Right forelimb (tissue), 1 donor: ENCODE data around the gene ADAMTS12.
"Not testable (repeated sequence)": the region's sequence is repeated elsewhere in the genome, so short reads cannot be mapped to it uniquely, and the experiment has no call there.

Experiments
- DNase-seq: peaks from one replicate; pipeline ENCODE4 v3.0.0-alpha.2; 2018

The ADAMTS12 gene

GRCh38 chr5:33515366-33515765 lies 376.4 kb downstream of the ADAMTS12 start:
- DNase-seq, result not testable (repeated sequence)

DNA sequence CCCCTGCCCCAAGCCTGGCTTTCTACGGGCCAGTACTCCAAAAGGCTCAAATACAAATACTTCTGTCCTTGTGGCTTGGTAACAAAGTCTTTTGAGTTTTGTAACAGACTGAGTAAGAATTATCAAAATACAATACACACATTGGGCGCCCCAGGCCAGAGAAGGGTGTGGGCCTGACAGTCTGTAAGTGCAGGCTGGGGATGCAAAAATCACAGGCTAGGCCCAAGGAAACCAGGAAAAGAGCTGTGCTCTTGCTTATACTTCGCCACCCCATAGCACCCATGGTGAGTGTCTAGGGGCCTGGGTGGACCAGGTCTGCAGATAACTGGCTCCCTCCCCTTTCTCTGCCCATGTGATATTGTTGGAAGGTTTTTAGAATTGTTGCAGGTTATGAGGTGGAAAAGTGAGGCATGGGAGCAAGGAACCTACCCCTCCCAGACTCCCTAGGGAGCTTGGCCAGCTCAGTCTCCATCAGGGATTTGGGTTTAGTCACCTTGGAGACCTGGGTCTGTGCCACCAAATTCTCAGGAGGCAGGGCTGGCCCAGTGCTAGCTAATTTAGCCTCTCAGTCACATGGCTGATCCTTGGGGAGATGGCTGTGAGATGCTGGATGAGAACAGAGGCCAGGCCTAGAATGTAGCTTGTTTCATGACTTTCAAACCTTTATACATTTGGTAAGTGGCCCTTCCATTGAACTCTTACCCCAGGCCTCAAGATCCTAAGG lies 378.2 kb downstream of the ADAMTS12 start:
- DNase-seq, result no peak

- DNase-seq, result no peak
These were observed 382.8 kb downstream of the ADAMTS12 start for GRCh38 chr5:33509036-33509435.

GRCh38 chr5:33507426-33507825 lies 384.4 kb downstream of the ADAMTS12 start:
- DNase-seq, result no peak

DNA sequence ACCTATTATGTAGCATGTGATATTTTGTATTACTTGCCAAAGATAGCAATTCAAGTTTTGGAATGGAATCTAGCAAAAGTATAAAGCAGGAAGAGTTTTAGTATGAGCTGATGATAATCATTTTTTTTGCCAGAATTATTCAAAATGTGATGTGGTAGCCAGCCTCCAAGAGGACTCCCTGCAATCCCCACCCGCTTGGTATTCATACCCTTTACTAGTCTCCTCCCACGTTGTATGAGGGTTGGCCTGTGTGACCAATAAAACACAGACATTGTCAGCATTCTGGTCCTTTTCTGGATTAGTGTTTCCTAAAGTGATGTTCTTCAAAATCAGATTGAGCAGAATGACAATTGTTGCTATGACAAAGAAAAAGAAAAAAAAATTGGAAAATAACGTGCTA lies 387.2 kb downstream of the ADAMTS12 start:
- DNase-seq, result no peak

GRCh38 chr5:33501899-33502298 lies 389.9 kb downstream of the ADAMTS12 start:
- DNase-seq, result no peak

GRCh38 chr5:33501260-33501659 lies 390.5 kb downstream of the ADAMTS12 start:
- no peak for DNase-seq

DNA sequence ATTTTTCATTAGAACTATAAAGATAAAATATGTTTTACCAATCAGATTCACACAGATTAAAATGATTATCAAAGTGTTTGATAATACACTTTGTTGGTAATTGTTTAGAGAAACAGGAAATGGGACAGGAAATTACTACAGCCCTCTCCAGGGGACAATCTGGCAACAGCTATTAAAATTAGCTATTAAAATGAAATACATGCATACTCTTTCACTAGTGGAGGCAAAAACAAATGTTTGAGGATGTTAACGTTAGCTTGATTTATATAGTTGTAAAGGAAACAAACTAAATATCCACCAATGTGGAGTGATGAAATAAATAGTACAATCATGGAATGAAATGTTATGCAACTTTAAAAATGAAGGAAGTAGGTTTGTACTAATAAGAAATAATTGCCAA lies 397.3 kb downstream of the ADAMTS12 start:
- DNase-seq, result no peak

DNA sequence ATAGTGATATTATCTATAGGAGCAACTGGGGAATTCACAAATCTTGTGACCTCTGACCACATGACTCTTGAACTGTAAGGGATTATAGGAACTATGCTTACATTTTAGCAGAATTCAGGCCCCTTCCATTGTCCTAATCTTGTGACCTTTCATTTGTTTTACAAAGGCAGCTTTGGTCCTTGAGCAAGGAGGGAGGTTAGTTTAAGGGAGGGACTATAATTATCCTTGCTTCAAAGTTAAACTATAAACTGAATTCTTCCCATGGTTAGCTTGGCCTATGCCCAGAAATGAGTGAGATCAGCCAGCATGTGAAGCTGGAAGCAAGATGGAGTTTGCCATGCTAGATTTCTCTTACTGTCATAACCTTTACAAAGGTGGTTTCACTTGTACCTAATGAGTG lies 399.8 kb downstream of the ADAMTS12 start:
- no peak for DNase-seq

GRCh38 chr5:33490071-33490665 lies 401.6 kb downstream of the ADAMTS12 start:
- no peak for DNase-seq

- no peak for DNase-seq
These were observed 402.2 kb downstream of the ADAMTS12 start for GRCh38 chr5:33489481-33490067.

GRCh38 chr5:33488558-33489355 lies 403.0 kb downstream of the ADAMTS12 start:
- no peak for DNase-seq

GRCh38 chr5:33487236-33487635 lies 404.6 kb downstream of the ADAMTS12 start:
- DNase-seq, result no peak

DNA sequence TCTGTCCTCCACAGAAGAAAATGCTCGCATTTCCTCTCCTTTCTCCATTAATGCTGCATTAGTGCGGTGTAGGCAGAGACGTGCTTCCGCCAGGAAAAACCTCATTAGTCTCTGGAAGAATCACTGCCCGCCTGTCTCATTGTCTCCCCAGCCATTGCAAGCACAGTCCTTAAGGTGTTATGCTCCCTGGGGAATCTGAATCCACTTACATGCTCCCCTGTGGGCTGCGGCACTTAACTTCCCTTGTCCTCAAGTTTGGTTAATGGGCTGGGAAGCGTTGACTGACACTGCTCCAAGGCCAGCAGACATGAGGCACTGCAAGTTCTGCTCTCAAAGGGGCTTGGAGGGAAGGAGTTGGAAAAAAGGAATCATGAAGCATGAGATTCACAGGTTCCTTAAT lies 409.5 kb downstream of the ADAMTS12 start:
- DNase-seq, result no peak

DNA sequence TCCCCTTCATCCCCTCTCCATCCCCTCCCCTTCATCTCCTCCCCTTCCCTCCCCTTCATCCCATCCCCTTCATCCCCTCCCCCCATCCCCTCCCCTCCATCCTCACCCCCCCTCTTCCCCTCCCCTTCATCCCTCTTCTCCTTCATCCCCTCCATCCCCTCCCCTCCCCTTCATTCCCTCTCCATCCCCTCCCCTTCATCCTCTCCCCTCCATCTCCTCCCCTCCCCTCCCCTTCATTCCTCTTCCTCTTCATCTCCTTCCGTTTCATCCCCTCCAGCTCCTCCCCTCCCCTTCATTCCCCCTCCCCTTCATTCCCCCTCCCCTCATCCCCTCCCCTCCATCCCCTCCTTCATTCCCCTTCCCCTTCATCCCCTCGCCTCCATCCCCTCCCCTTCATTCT lies 410.9 kb downstream of the ADAMTS12 start:
- DNase-seq, result no peak

DNA sequence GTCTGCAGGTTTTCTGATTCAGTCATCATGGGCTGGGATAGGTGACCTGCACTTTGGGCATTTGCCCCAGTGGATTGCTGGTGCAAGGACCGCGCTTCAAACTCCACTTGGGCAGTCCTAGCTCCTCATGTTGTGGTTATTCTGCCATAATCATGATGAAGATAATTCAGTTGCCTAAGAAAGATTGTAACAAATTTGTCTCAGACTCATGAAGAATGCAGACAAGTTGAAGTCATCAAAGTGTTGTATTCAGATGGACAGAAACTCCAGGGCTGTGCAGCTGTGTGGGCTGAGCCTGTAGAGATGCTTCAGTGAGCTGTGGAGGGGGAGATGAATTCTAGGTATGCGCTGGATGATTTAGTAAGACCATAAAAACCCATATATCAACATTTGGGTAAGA lies 412.5 kb downstream of the ADAMTS12 start:
- no peak for DNase-seq

DNA sequence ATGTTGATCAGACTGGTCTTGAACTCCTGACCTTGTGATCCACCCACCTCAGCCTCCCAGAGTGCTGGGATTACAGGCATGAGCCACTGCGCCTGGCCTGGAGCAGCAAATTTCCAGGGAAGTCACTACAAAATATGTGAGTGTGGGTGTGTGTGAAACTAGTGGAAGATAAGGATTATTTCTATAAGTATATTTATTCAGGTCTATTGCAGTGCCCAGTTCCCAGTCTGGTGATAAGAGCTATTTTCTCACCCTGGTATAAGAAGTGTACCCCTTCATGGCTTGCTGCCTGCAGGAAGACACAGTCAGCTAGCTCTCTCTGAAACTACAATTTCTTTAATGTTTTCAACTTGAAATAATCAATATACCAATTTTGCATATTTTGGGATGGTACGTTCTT lies 414.0 kb downstream of the ADAMTS12 start:
- DNase-seq, result no peak

DNA sequence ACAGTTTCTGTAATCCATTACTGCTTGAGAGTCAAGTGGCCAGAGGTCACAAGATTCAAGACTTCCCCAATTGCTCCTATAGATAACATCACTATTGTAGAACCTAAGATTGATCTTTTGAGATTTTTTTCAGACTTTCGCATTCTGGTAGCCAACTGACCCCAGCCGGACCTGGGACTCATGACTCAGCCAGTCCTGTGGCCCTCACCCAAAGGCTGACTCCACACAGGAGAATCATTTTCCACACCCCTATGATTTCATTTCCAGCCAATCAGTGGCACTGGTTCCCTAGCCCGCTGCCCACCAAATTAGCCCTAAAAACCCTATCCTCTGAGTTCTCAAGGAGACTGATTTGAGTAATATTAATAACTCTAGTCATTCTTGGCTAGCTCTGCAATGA lies 414.8 kb downstream of the ADAMTS12 start:
- no peak for DNase-seq

DNA sequence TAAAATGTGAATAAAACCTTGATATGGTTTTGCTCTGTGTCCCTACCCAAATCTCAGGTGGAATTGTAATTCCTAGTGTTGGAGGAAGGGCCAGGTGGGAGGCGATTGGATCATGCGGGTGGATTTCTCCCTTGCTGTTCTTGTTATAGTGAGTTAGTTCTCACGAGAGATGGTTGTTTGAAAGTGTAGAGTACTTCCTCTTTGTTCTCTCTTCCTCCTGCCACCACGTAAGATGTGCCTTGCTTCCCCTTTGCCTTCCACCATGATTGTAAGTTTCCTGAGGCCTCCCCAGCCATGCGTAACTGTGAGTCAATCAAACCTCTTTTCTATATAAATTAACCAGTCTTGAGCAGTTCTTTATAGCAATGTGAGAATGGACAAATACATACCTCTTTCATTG lies 416.1 kb downstream of the ADAMTS12 start:
- no peak for DNase-seq

GRCh38 chr5:33474931-33475499 lies 416.8 kb downstream of the ADAMTS12 start:
- no peak for DNase-seq

DNA sequence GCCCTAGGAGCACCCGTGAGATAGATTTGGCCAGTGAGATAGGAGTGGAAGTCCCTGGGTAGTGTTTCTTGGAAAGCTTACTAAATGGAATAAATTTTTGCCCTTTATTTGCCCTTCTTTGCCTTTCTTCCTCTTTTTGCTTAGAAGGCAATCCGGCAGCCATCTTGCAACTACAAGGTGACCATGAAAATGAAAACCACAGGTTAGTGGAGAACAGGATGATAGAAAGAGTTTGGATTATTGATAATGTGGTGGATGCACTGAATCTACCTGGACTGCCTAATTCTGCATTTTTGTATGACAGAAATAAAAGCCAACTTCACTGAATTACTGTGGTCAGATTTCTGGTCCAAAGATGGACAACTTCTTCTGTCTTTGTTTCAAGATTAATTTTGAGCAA lies 417.8 kb downstream of the ADAMTS12 start:
- DNase-seq, result no peak
